ENCODE measurements around the gene STMN3.

Gene STMN3

DNA sequence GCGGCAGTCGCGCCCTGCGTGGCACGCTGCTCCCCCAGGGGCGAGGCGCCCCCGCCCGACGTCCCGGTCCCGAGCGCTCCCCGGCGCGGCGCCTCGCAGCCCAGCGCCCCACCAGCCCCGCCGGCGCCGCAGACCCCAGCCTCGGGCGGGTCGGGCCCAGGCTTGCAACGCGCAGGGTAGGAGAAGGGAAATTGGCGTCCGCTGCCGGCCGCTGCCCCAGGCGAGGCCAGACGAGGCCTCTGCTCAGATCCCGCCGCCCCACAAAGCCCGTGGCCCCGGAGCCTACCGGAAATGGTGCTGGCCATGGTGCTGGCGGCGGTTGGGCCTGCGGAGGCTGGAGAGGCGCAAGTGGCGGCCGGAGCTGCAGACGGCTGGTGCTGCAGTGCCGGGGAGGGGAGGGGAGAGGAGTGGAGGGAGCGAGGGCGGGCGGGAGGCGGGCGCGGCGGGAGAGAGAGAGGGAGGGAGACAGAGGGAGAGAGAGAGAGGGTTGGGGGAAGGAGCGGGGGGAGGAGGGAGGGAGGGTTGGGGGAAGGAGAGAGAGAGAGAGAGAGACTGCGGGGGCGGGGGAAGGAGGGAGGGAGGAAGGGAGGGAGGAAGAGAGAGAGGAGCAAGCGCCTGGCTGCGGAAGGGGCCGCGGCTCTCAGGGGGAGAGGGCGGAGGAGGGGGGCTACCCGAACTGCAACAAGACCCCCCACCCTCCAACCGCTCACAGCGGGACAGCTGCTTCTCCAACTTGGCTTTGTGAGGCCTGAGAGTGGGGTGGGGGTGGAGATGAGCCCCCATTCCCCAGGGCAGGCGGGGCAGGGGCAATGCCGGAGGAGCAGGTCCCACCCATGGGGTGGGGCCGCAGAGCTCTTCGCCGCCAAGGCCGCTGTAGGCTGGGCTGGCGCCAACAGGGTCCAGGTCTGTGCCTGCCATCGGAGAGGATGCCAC lies at the start of gene STMN3:
STMN3 (minus strand) TSS at position 384 of the 933 bp plus-strand sequence; CDS start at position 305, 79 bp downstream.
- peak; percentile 52 for DNase-seq

DNA sequence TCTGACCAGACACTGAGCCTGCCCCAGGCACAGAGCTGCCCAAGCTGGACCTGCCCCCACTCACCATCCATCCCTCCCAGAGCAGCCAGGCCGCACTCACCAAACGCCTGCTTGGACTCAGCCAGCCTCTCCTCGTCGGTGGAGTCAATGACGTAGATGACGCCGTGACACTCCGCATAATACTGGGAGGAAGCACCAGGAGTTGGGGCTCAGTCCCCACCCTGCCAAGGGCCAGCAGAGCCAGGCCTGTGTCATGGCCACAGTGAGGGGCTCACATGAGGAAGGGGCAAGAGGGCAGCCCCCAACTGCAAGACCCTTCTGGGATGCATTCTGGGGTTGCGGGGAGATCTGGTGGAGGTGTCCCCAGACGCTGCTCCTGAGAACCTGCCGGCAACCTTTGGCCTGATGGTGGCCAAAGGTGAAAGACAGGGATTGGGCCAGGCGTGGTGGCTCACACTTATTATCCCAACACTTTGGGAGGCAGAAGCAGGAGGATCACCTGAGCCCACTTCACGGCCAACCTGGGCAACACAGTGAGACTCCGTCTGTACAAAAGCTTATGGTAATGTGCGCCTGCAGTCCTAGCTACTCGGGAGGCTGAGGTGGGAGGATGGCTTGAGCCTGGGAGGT lies 48.9 kb upstream of the STMN3 start:
- no peak for DNase-seq

- DNase-seq, result no peak
These were observed 48.3 kb upstream of the STMN3 start for GRCh38 chr20:63701329-63702035.

DNA sequence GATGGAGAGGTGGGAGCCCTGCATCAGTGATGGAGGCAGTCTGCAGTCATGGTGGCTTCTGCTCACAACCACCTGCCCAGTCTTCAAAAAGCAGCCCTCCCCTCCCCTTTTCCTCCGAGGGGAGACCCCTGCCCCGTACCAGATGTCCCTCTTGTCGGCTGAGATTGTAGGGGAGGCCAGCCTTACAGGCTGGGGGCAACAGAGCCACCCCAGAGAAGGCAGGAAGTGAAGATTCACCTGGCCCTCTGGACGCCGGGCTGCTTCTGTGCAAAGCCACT lies 47.8 kb upstream of the STMN3 start:
- no peak for DNase-seq

DNA sequence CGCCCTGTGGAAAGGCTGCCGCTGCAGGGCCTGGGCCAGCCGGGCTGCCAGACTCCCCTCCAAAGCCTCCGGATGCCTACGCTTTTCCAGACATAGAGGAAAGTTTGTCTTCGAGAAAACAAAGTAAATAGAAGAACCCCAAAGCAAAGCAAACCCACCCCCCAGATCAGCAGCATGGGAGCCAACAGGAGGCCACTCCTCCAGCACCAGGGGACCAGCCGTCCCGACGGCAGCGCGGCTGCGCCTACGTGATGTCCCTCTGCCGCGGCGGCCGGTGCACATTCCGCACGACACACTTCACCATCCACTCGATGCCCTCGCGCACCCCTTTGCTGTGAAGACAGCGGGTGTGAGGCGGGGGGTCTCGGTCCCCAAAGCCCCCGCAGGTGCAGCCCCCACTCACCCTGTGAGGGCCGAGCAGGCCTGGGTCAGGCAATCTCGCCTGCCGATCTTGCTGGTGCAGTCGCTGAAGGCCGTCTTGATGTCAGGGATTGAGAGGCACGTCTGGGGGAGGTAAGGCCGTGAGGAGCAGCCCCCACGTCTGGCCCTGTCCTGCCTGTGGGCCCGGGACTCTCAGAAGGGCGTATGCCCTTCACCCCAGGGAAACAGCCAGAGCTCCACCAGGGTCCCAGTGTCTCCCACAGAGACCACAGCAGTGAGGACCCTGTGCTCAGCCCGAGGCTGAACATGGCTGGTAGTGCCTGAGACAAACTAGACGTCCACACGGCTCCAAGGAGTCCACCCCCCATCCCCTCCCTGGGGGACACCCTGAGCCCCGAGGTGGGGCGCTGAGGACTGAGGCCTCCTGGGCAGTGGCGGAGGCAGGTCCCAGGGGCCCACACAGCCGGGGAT lies 47.2 kb upstream of the STMN3 start:
- DNase-seq, result no peak

DNA sequence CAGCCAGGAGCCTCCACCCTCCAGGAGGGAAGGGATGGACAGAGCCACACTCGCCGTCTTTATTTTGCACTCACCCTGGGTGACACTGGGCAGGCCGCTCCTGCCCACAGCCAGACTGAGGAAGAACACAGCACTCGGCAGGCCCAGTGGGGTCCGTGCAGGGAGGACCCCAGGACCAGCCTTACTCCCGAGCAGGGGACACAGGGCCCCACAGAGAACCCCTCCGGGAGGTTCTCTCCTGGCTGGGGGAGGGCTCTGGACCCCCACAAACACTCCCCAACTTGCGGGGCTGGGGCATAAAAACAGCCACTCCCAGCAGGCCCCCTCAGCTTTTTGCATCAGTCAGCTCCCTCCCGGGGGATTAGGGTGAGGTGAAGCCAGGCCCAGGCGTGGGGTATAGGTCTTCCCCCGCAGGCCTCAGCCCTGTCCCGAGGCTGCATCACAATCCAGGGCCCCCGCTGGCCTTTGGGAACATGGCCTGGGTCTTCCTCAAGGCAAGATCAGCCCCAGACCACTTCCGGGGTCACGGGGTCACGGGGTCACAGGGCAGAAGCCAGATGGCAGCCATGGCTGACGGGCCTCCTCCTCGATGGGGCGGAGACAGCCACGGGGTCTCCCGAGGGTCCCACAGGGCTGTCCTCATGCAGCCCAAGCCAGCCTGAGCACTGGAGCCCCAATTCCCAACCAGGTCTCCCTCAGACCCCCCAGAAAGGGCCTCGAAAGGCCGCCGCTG lies 46.4 kb upstream of the STMN3 start:
- DNase-seq, result no peak

GRCh38 chr20:63698739-63699465 lies 45.7 kb upstream of the STMN3 start:
- peak; percentile 58 for DNase-seq

GRCh38 chr20:63697868-63698545 lies 44.8 kb upstream of the STMN3 start:
- DNase-seq, result no peak

- DNase-seq, result no peak
These were observed 44.2 kb upstream of the STMN3 start for GRCh38 chr20:63697357-63697867.

GRCh38 chr20:63696628-63697356 lies 43.6 kb upstream of the STMN3 start, which contains the start of gene TNFRSF6B:
TSS of gene TNFRSF6B (plus strand) at chr20:63696652. CDS start at chr20:63696768, 116 bp downstream.
- DNase-seq, result peak; percentile 22

DNA sequence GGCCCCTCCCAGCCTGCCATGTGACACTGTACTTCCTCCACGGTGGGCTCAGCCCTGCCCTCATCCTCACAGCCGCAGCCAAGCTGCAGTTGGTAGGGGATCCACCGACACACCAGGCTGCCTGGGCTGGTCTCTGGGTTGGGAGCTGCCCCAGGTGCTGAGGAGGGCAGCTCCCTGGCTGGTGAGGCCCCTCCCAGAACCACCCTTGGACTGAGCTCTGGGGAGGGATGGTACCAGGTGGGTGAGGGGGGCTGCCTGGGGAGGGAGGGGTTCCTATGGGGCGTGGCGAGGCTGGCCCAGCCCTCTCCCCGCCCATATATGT lies 43.0 kb upstream of the STMN3 start:
- no peak for DNase-seq

DNA sequence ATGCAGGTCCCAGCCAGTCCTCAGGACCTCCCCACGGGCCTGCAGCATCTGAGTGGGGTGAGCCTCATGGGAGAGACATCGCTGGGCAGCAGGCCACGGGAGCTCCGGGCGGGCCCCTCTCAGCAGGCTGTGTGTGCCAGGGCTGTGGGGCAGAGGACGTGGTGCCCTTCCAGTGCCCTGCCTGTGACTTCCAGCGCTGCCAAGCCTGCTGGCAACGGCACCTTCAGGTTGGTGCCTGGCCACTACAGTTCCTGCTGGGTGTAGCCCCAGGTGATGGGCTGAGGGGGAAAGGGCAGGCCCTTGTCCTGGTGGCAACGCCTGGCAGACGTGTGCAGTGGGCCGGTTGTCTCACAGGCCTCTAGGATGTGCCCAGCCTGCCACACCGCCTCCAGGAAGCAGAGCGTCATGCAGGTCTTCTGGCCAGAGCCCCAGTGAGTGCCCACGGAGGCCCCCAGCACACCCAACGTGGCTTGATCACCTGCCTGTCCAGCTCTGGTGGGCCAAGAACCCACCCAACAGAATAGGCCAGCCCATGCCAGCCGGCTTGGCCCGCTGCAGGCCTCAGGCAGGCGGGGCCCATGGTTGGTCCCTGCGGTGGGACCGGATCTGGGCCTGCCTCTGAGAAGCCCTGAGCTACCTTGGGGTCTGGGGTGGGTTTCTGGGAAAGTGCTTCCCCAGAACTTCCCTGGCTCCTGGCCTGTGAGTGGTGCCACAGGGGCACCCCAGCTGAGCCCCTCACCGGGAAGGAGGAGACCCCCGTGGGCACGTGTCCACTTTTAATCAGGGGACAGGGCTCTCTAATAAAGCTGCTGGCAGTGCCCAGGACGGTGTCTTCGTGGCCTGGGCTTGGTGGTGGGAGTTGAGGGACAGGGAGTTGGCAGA lies 42.4 kb upstream of the STMN3 start:
- DNase-seq, result no peak

DNA sequence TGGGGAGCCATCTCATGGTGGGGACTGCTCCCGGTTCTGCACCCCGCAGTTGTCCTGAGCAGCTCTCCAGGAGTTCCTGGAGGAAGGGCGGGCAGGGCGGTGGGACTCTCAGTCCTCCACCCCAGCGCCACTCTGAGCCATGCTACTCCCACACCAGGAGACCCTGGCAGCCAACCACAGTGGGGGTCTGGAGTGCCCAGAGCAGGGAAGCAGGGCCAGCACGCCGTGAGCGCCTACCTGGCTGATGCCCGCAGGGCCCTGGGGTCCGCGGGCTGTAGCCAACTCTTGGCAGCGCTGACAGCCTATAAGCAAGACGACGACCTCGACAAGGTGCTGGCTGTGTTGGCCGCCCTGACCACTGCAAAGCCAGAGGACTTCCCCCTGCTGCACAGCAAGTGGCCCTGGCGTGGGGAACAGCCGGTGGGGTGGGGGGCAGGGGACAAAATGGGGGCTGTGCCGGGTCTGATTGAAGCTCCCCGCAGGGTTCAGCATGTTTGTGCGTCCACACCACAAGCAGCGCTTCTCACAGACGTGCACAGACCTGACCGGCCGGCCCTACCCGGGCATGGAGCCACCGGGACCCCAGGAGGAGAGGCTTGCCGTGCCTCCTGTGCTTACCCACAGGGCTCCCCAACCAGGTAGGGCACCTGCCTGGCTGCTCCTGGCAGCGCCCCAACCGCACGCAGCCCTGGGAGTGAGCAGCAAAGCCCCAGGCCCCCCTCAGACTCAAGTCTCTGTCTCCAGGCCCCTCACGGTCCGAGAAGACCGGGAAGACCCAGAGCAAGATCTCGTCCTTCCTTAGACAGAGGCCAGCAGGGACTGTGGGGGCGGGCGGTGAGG lies 41.6 kb upstream of the STMN3 start:
- DNase-seq, result no peak

DNA sequence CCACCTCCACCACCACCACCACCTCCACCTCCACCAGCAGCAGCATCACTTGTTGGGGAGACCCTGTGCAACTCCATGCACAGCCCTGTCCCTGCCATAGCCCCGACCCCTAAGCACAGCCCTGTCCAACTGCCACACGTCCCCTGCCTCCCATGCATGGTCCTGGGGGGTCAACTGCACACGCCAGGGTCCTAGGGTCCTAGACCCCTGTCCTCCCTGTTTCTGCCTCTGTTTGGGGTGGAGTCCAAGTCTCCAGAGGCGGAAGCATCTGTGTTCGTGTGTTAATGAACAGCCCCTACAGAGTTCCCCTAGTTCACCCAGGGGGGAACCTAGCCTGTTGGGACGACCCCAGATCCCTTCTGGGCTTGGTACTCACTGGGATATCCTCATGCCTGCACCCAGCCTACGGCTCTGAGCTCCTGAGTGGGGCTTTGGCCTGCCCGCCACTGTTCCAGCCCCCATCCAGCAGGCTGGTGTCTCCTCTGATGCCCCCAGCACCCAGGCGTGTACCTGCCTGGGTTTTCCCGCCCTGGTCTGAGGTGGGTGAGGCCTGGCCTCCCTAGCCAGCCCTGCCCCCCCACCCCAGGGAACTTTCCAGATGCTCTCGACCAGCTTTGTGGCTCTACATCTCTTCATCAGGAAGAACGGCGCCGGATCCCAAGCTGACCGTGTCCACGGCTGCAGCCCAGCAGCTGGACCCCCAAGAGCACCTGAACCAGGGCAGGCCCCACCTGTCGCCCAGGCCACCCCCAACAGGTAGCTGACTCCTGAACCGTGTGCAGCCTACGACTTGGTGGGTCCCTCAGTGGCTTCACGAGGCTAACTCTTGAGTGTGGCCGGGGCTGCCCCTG lies 40.7 kb upstream of the STMN3 start:
- DNase-seq, result no peak

- no peak for DNase-seq
These were observed 40.0 kb upstream of the STMN3 start for GRCh38 chr20:63693083-63693732.

- DNase-seq, result no peak
These were observed 39.3 kb upstream of the STMN3 start for GRCh38 chr20:63692436-63693082.

Measured in activated CD4-positive, alpha-beta T cell treated with anti-CD3 and anti-CD28 coated beads, Interleukin-2, amount 50 U/mL, for 16 hours (primary cell).